ENCODE data around the gene SLC7A5.

DNA sequence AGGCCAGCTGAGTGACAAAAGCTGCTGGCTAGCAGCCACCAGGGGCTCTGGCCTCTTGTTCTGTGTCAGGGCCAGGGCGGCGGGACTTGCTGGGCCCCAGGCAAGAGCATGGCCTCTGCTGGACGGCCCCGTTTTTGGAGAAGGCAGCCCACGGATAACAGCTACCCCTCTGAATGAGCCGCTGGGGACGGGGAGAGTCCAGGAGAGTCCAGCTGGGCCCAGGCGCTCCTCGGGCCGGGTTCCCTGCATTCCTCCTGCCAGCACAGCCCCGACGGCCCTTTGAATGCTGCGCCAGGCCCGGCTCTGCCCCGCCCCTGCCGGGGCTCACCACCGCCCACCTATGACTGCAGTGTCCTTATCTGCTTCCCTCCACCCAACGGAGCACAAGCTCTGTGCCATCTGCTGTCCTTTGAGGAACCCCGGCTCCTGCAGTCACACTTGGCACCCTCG lies 33.4 kb downstream of the SLC7A5 start:
- no peak for TF ChIP-seq RFX5 (IDR thresholded peaks at IDR 0.05; ENCODE audit: low read depth, low read length)
- TF ChIP-seq POLR2A (IDR thresholded peaks at IDR 0.05; ENCODE audit: low read depth, low read length) = no peak
- no peak for TF ChIP-seq RAD21 (IDR thresholded peaks at IDR 0.05; ENCODE audit: low read length)
- TF ChIP-seq, protein P1, sequence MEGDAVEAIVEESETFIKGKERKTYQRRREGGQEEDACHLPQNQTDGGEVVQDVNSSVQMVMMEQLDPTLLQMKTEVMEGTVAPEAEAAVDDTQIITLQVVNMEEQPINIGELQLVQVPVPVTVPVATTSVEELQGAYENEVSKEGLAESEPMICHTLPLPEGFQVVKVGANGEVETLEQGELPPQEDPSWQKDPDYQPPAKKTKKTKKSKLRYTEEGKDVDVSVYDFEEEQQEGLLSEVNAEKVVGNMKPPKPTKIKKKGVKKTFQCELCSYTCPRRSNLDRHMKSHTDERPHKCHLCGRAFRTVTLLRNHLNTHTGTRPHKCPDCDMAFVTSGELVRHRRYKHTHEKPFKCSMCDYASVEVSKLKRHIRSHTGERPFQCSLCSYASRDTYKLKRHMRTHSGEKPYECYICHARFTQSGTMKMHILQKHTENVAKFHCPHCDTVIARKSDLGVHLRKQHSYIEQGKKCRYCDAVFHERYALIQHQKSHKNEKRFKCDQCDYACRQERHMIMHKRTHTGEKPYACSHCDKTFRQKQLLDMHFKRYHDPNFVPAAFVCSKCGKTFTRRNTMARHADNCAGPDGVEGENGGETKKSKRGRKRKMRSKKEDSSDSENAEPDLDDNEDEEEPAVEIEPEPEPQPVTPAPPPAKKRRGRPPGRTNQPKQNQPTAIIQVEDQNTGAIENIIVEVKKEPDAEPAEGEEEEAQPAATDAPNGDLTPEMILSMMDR (conservative IDR thresholded peaks at IDR 0.05; ENCODE audit: low read depth, low read length) = no peak
- TF ChIP-seq, protein P2, sequence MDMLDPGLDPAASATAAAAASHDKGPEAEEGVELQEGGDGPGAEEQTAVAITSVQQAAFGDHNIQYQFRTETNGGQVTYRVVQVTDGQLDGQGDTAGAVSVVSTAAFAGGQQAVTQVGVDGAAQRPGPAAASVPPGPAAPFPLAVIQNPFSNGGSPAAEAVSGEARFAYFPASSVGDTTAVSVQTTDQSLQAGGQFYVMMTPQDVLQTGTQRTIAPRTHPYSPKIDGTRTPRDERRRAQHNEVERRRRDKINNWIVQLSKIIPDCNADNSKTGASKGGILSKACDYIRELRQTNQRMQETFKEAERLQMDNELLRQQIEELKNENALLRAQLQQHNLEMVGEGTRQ (IDR thresholded peaks at IDR 0.05; ENCODE audit: low read depth, low read length) = no peak
